ENCODE data around the gene MUC22. TPM values are rescaled to one million over a fixed set of nuclear protein-coding genes. Genes with fewer than 3 reads are reported as not detected.
"Not testable (repeated sequence)": the region's sequence is repeated elsewhere in the genome, so short reads cannot be mapped to it uniquely, and the experiment has no call there.

Gene MUC22
- total and polyA plus RNA-seq, 4 experiments from 2014 or later: not detected

- H3K4me3 ChIP-seq (ENCODE audit: low read length in 2 of 2); intact Hi-C loops (cut with micrococcal nuclease); CTCF ChIA-PET (ENCODE audit: partially characterized antibody): not testable (repeated sequence)
Measured at GRCh38 chr6:31067028-31067427, 56.8 kb downstream of the MUC22 start.

GRCh38 chr6:31067891-31068668 lies 57.8 kb downstream of the MUC22 start:
- H3K27ac ChIP-seq (ENCODE audit: low read depth, low read length); H3K36me3 ChIP-seq (ENCODE audit: insufficient read depth, low read length); H3K36me3 Mint-ChIP-seq; H3K4me3 ChIP-seq (ENCODE audit: low read length in 2 of 2); H3K27me3 Mint-ChIP-seq; H3K4me1 Mint-ChIP-seq; H3K9me3 Mint-ChIP-seq; H3K27ac Mint-ChIP-seq; POLR2A ChIA-PET (ENCODE audit: partially characterized antibody); H3K4me1 ChIP-seq (ENCODE audit: insufficient read depth, low read length); H3K4me3 Mint-ChIP-seq; DNase-seq; H3K9me3 ChIP-seq (ENCODE audit: control insufficient read depth in 1 of 2, low read length in 2 of 2); intact Hi-C loops (cut with micrococcal nuclease); H3K27me3 ChIP-seq (ENCODE audit: insufficient read depth, low read length): not testable (repeated sequence)
- CTCF ChIA-PET (ENCODE audit: partially characterized antibody): interaction anchor here (0.7 to 3.6 kb wide), 12 partner anchors 11 to 362 kb away, joined by 3 to 38 read pairs (median 6); partner anchors contain the start of gene VARS2

More at GRCh38 chr6:31067028-31067427, 56.8 kb downstream of the MUC22 start:
- H3K27ac Mint-ChIP-seq; H3K36me3 Mint-ChIP-seq; H3K27me3 ChIP-seq (ENCODE audit: insufficient read depth, low read length); H3K4me3 Mint-ChIP-seq; H3K27me3 Mint-ChIP-seq; H3K4me1 ChIP-seq (ENCODE audit: insufficient read depth, low read length); H3K36me3 ChIP-seq (ENCODE audit: insufficient read depth, low read length); POLR2A ChIA-PET (ENCODE audit: partially characterized antibody); H3K9me3 Mint-ChIP-seq; H3K9me3 ChIP-seq (ENCODE audit: control insufficient read depth in 1 of 2, low read length in 2 of 2); H3K4me1 Mint-ChIP-seq; DNase-seq; H3K27ac ChIP-seq (ENCODE audit: low read depth, low read length): not testable (repeated sequence)

- Mint-ChIP-seq H3K9me3 (no peaks in the 10 kb centered on the region), H3K27me3 (peaks cover 0 to 3% of the 10 kb centered on the region in 2 donors), H3K4me1 (peaks cover 0 to 2% (median 0%) of the 10 kb centered on the region in 4 donors), H3K4me3 (no peak overlapping the region), H3K36me3 (no peaks in the 10 kb centered on the region), H3K27ac (peak overlapping the region in 2 of 7 donors; percentile 12 to 17)
- peak; percentile 58 to 72 (median 66) for DNase-seq
- H3K36me3 ChIP-seq (ENCODE audit: insufficient read depth, low read length): no peaks in the 10 kb centered on the region
- no peak overlapping the region for H3K4me3 ChIP-seq (ENCODE audit: low read length in 2 of 2)
- no peaks in the 10 kb centered on the region for H3K4me1 ChIP-seq (ENCODE audit: insufficient read depth, low read length)
- intact Hi-C loops (cut with micrococcal nuclease): loop anchor here (1.0 kb wide), 2 partner anchors 18 to 155 kb away; partner anchors contain the start of gene VARS2
- H3K9me3 ChIP-seq (ENCODE audit: control insufficient read depth in 1 of 2, low read length in 2 of 2): no peaks in the 10 kb centered on the region
- no peak overlapping the region for H3K27ac ChIP-seq (ENCODE audit: low read depth, low read length)
- CTCF ChIA-PET (ENCODE audit: partially characterized antibody): interaction anchor here (0.8 to 3.6 kb wide), 18 partner anchors 10 to 390 kb away, joined by 3 to 38 read pairs (median 4); partner anchors contain the start of gene VARS2
- H3K27me3 ChIP-seq (ENCODE audit: insufficient read depth, low read length): no peaks in the 10 kb centered on the region
- POLR2A ChIA-PET (ENCODE audit: partially characterized antibody): no interaction called here
Measured at GRCh38 chr6:31068669-31069340, 58.5 kb downstream of the MUC22 start.

GRCh38 chr6:31070711-31071197 lies 60.5 kb downstream of the MUC22 start:
- Histone ChIP-seq H3K9me3 (ENCODE audit: control insufficient read depth in 1 of 2, low read length in 2 of 2) (no peaks in the 10 kb centered on the region), H3K36me3 (ENCODE audit: insufficient read depth, low read length) (no peaks in the 10 kb centered on the region), H3K27me3 (ENCODE audit: insufficient read depth, low read length) (no peaks in the 10 kb centered on the region), H3K4me3 (ENCODE audit: low read length in 2 of 2) (no peak overlapping the region), H3K4me1 (ENCODE audit: insufficient read depth, low read length) (no peaks in the 10 kb centered on the region), H3K27ac (ENCODE audit: low read depth, low read length) (no peak overlapping the region)
- H3K27me3 Mint-ChIP-seq: peaks cover 0 to 3% of the 10 kb centered on the region in 2 donors
- H3K4me3 Mint-ChIP-seq: no peak overlapping the region
- H3K36me3 Mint-ChIP-seq: no peaks in the 10 kb centered on the region
- peaks cover 0 to 2% (median 0%) of the 10 kb centered on the region in 4 donors for H3K4me1 Mint-ChIP-seq
- POLR2A ChIA-PET (ENCODE audit: partially characterized antibody): no interaction called here
- H3K27ac Mint-ChIP-seq: no peak overlapping the region
- CTCF ChIA-PET (ENCODE audit: partially characterized antibody): interaction anchor here (0.9 to 3.6 kb wide), 7 partner anchors 8 to 277 kb away, joined by 3 to 38 read pairs (median 4); no protein-coding TSS in a partner anchor
- no peak for DNase-seq
- no peaks in the 10 kb centered on the region for H3K9me3 Mint-ChIP-seq
- intact Hi-C loops (cut with micrococcal nuclease): no loop called here

GRCh38 chr6:31074401-31074800 lies 64.1 kb downstream of the MUC22 start:
- H3K27ac ChIP-seq (ENCODE audit: low read depth, low read length): no peak overlapping the region
- Mint-ChIP-seq H3K4me1 (peaks cover 0 to 2% (median 1%) of the 10 kb centered on the region in 4 donors), H3K27me3 (peaks cover 0 to 1% of the 10 kb centered on the region in 2 donors), H3K27ac (peak overlapping the region in 1 of 7 donors; percentile 48), H3K9me3 (no peaks in the 10 kb centered on the region), H3K36me3 (no peaks in the 10 kb centered on the region), H3K4me3 (no peak overlapping the region)
- DNase-seq: no peak
- ChIA-PET POLR2A (ENCODE audit: partially characterized antibody) (no interaction called here), CTCF (ENCODE audit: partially characterized antibody) (interaction anchor here (2.9 kb wide), 1 partner anchor 13 kb away, joined by 12 read pairs; no protein-coding TSS in a partner anchor)
- H3K27me3 ChIP-seq (ENCODE audit: insufficient read depth, low read length): no peaks in the 10 kb centered on the region
- H3K9me3 ChIP-seq (ENCODE audit: control insufficient read depth in 1 of 2, low read length in 2 of 2): no peaks in the 10 kb centered on the region
- intact Hi-C loops (cut with micrococcal nuclease): no loop called here
- peaks cover 1% of the 10 kb centered on the region for H3K4me1 ChIP-seq (ENCODE audit: insufficient read depth, low read length)
- H3K36me3 ChIP-seq (ENCODE audit: insufficient read depth, low read length): no peaks in the 10 kb centered on the region
- H3K4me3 ChIP-seq (ENCODE audit: low read length in 2 of 2): no peak overlapping the region

GRCh38 chr6:31075528-31075927 lies 65.3 kb downstream of the MUC22 start:
- H3K27ac ChIP-seq (ENCODE audit: low read depth, low read length): no peak overlapping the region
- no peaks in the 10 kb centered on the region for H3K36me3 Mint-ChIP-seq
- H3K36me3 ChIP-seq (ENCODE audit: insufficient read depth, low read length): no peaks in the 10 kb centered on the region
- intact Hi-C loops (cut with micrococcal nuclease): no loop called here
- no peak overlapping the region for H3K4me3 ChIP-seq (ENCODE audit: low read length in 2 of 2)
- peaks cover 2 to 8% (median 6%) of the 10 kb centered on the region in 4 donors for H3K4me1 Mint-ChIP-seq
- POLR2A ChIA-PET (ENCODE audit: partially characterized antibody): no interaction called here
- DNase-seq: no peak
- H3K9me3 Mint-ChIP-seq: no peaks in the 10 kb centered on the region
- H3K27me3 ChIP-seq (ENCODE audit: insufficient read depth, low read length): no peaks in the 10 kb centered on the region
- no peak overlapping the region for H3K27ac Mint-ChIP-seq
- no peak overlapping the region for H3K4me3 Mint-ChIP-seq
- peaks cover 8% of the 10 kb centered on the region for H3K4me1 ChIP-seq (ENCODE audit: insufficient read depth, low read length)
- CTCF ChIA-PET (ENCODE audit: partially characterized antibody): no interaction called here
- no peaks in the 10 kb centered on the region for H3K9me3 ChIP-seq (ENCODE audit: control insufficient read depth in 1 of 2, low read length in 2 of 2)
- H3K27me3 Mint-ChIP-seq: peaks cover 3% of the 10 kb centered on the region in 2 donors

GRCh38 chr6:31076611-31077010 lies 66.3 kb downstream of the MUC22 start:
- H3K27me3 ChIP-seq (ENCODE audit: insufficient read depth, low read length): no peaks in the 10 kb centered on the region
- no peak overlapping the region for H3K27ac ChIP-seq (ENCODE audit: low read depth, low read length)
- H3K9me3 ChIP-seq (ENCODE audit: control insufficient read depth in 1 of 2, low read length in 2 of 2): no peaks in the 10 kb centered on the region
- Mint-ChIP-seq H3K4me3 (no peak overlapping the region), H3K4me1 (peaks cover 2 to 8% (median 6%) of the 10 kb centered on the region in 4 donors), H3K27me3 (peaks cover 3 to 4% of the 10 kb centered on the region in 2 donors), H3K36me3 (no peaks in the 10 kb centered on the region), H3K27ac (no peak overlapping the region), H3K9me3 (no peaks in the 10 kb centered on the region)
- ChIA-PET POLR2A (ENCODE audit: partially characterized antibody) (no interaction called here), CTCF (ENCODE audit: partially characterized antibody) (interaction anchor here (3.5 kb wide), 1 partner anchor 11 kb away, joined by 14 read pairs; no protein-coding TSS in a partner anchor)
- intact Hi-C loops (cut with micrococcal nuclease): no loop called here
- DNase-seq: no peak
- peaks cover 8% of the 10 kb centered on the region for H3K4me1 ChIP-seq (ENCODE audit: insufficient read depth, low read length)
- no peak overlapping the region for H3K4me3 ChIP-seq (ENCODE audit: low read length in 2 of 2)
- no peaks in the 10 kb centered on the region for H3K36me3 ChIP-seq (ENCODE audit: insufficient read depth, low read length)

All from CD4-positive, alpha-beta memory T cell (primary cell).